GM23338 (cell line): ENCODE data around the gene RFPL2. TPM values are rescaled to one million over a fixed set of nuclear protein-coding genes. Genes with fewer than 3 reads are reported as not detected.

ENCODE experiments used
- ATAC-seq: fragments of 200-7000 bp; cut with Tn5 transposase; 3 replicates; pipeline ENCODE4 v1.9.1; 2020
- DNase-seq: peaks from one replicate; pipeline ENCODE4 v3.0.0-alpha.2; 2015; ENCODE audit warnings: low spot score
- H2AFZ ChIP-seq: fragments of 200-600 bp; sonication (generic); 2 replicates; pipeline ENCODE4 v1.8.0; 2016; ENCODE audit warnings: antibody characterized with exemption, mild to moderate bottlenecking, moderate library complexity
- H3F3A ChIP-seq: fragments of 200-600 bp; sonication (generic); replicated peaks from 2 replicates; pipeline ENCODE4 v1.8.0; 2017; ENCODE audit warnings: antibody characterized with exemption, mixed run types, low read depth
- H3K27ac ChIP-seq: fragments of 200-600 bp; sonication (generic); 2 replicates; pipeline ENCODE4 v1.6.1; 2016; ENCODE audit warnings: low read depth
- H3K27me3 ChIP-seq: fragments of 200-600 bp; sonication (generic); 2 replicates; pipeline ENCODE4 v1.8.0; 2016; ENCODE audit warnings: mild to moderate bottlenecking, mixed run types, moderate library complexity; ENCODE audit not compliant: insufficient read depth
- H3K36me3 ChIP-seq: fragments of 200-600 bp; sonication (generic); 2 replicates; pipeline ENCODE4 v1.8.0; 2016; ENCODE audit warnings: mild to moderate bottlenecking; ENCODE audit not compliant: insufficient read depth
- H3K4me1 ChIP-seq: fragments of 200-600 bp; sonication (generic); 2 replicates; pipeline ENCODE4 v1.8.0; 2016; ENCODE audit warnings: mild to moderate bottlenecking, moderate library complexity; ENCODE audit not compliant: insufficient read depth
- H3K4me2 ChIP-seq: fragments of 200-600 bp; sonication (generic); 2 replicates; pipeline ENCODE4 v1.7.1; 2017; ENCODE audit warnings: mixed run types
- H3K4me3 ChIP-seq: fragments of 200-600 bp; sonication (generic); 2 replicates; pipeline ENCODE4 v1.6.1; 2016; ENCODE audit warnings: mixed run types
- H3K79me2 ChIP-seq: fragments of 200-600 bp; sonication (generic); replicated peaks from 2 replicates; pipeline ENCODE4 v1.8.0; 2017; ENCODE audit warnings: mild to moderate bottlenecking; ENCODE audit not compliant: insufficient read depth
- H3K9me2 ChIP-seq: fragments of 200-600 bp; sonication (generic); 2 replicates; pipeline ENCODE4 v1.8.0; 2017; ENCODE audit not compliant: insufficient read depth
- H4K20me1 ChIP-seq: fragments of 200-600 bp; sonication (generic); replicated peaks from 2 replicates; pipeline ENCODE4 v1.8.0; 2017; ENCODE audit warnings: mild to moderate bottlenecking; ENCODE audit not compliant: insufficient read depth
- H3K27ac Mint-ChIP-seq: 2 replicates; pipeline ENCODE4 v1.8.0; 2020; ENCODE audit warnings: inconsistent platforms, mild to moderate bottlenecking, moderate library complexity, mixed read lengths
- H3K27me3 Mint-ChIP-seq: 3 replicates; pipeline ENCODE4 v1.8.0; 2022; ENCODE audit warnings: low read depth, mild to moderate bottlenecking, moderate library complexity, mixed read lengths, inconsistent platforms; ENCODE audit not compliant: insufficient read depth, poor library complexity
- H3K36me3 Mint-ChIP-seq: 3 replicates; pipeline ENCODE4 v1.8.0; 2021; ENCODE audit warnings: low read depth, mild to moderate bottlenecking, inconsistent platforms, moderate library complexity, mixed read lengths
- H3K4me1 Mint-ChIP-seq: 3 replicates; pipeline ENCODE4 v1.8.0; 2020; ENCODE audit warnings: mild to moderate bottlenecking, inconsistent platforms, mixed read lengths
- H3K4me3 Mint-ChIP-seq: 3 replicates; pipeline ENCODE4 v1.8.0; 2021; ENCODE audit warnings: moderate library complexity, mild to moderate bottlenecking, inconsistent platforms, mixed read lengths
- H3K9me3 Mint-ChIP-seq: 3 replicates; pipeline ENCODE4 v1.8.0; 2020; ENCODE audit warnings: moderate library complexity, mild to moderate bottlenecking, inconsistent platforms, mixed read lengths
- CREB1 ChIP-seq: fragments of 250-450 bp; sonication (Bioruptor Pico); IDR thresholded peaks from 2 replicates; pipeline ENCODE4 v1.5.0; 2020; ENCODE audit warnings: low read depth, mild to moderate bottlenecking, moderate library complexity
- ETS1 ChIP-seq: IDR thresholded peaks from 2 replicates; pipeline ENCODE4 v1.6.1; 2016; ENCODE audit warnings: antibody characterized with exemption
- EZH2 ChIP-seq: fragments of 200-600 bp; sonication (generic); IDR thresholded peaks from one replicate; pipeline ENCODE4 v1.8.0; 2017; ENCODE audit warnings: antibody characterized with exemption, mild to moderate bottlenecking, low read depth; ENCODE audit not compliant: unreplicated experiment
- POLR2AphosphoS5 ChIP-seq: IDR thresholded peaks from 2 replicates; pipeline ENCODE4 v1.6.1; 2016; ENCODE audit warnings: antibody characterized with exemption, low read depth
- STAT1 ChIP-seq: IDR thresholded peaks from one replicate; pipeline ENCODE4 v1.6.1; 2016; ENCODE audit warnings: antibody characterized with exemption; ENCODE audit not compliant: unreplicated experiment
- ZNF114 ChIP-seq: fragments of 250-450 bp; sonication (Bioruptor Pico); IDR thresholded peaks from 2 replicates; pipeline ENCODE4 v1.5.0; 2020; ENCODE audit warnings: mild to moderate bottlenecking, moderate library complexity
- ZNF331 ChIP-seq: fragments of 250-450 bp; sonication (Bioruptor Pico); IDR thresholded peaks from 2 replicates; pipeline ENCODE4 v1.5.0; 2020; ENCODE audit warnings: low read depth, mild to moderate bottlenecking, moderate library complexity
- ZNF462 ChIP-seq: fragments of 250-450 bp; sonication (Bioruptor Pico); IDR thresholded peaks from 2 replicates; pipeline ENCODE4 v1.5.0; 2020; ENCODE audit warnings: mild to moderate bottlenecking, moderate library complexity
- polyA plus RNA-seq: library from polyadenylated mRNA; unstranded; fragments of >200 nt; fragmentation: Nextera tagmentation; extraction: Ambion mirVana; gene quantifications from 2 replicates; pipeline ENCODE4 v1.2.1, GENCODE V29; 2016
- total RNA-seq: library from RNA; depleted of rRNA; stranded (reverse); fragments of >200 nt; shearing (Covaris generic); gene quantifications from 2 replicates; pipeline ENCODE4 v1.2.3, GENCODE V29; 2014

RFPL2 gene
- total and polyA plus RNA-seq, 2 experiments from 2014 or later = 0.45 TPM; not detected in 1

GRCh38 chr22:32236970-32237369 lies 32.1 kb upstream of the RFPL2 start:
- Mint-ChIP-seq H3K27me3 (peaks cover 2% of the 10 kb centered on the region), H3K27ac (no peak overlapping the region), H3K4me3 (no peak overlapping the region), H3K36me3 (no peaks in the 10 kb centered on the region), H3K4me1 (peaks cover 6% of the 10 kb centered on the region), H3K9me3 (no peaks in the 10 kb centered on the region)
- no peaks in the 10 kb centered on the region for H3K36me3 ChIP-seq
- TF ChIP-seq CREB1 (no peak), ZNF331 (CRISPR knock-in tag) (no peak), EZH2 (no peak), ETS1 (no peak), STAT1 (no peak), ZNF114 (CRISPR knock-in tag) (no peak), POLR2AphosphoS5 (no peak), ZNF462 (CRISPR knock-in tag) (no peak)
- 0 out of 2 replicates have a peak, but pooled peaks cover 4% of the 10 kb centered on the region for H3K27me3 ChIP-seq
- H3F3A ChIP-seq = no peaks in the 10 kb centered on the region
- H3K9me2 ChIP-seq = peaks cover 10% of the 10 kb centered on the region; the same call in 1 of the 2 replicates
- no peaks in the 10 kb centered on the region for H3K79me2 ChIP-seq
- DNase-seq = peak; percentile 10
- no peak overlapping the region; the same call in 1 of the 2 replicates for H2AFZ ChIP-seq
- ATAC-seq = no peak
- H3K4me2 ChIP-seq = no peak overlapping the region
- H3K4me3 ChIP-seq = no peak overlapping the region
- no peaks in the 10 kb centered on the region for H4K20me1 ChIP-seq
- no peaks in the 10 kb centered on the region for H3K4me1 ChIP-seq
- no peak overlapping the region for H3K27ac ChIP-seq
